SK-N-SH treated with all-trans-retinoic acid at 6 μM for 48 hours (cell line): ENCODE measurements around the gene ANKRD30A.

ENCODE experiments used
- BACH2 ChIP-seq: fragments of 250-450 bp; sonication (Bioruptor Pico); IDR thresholded peaks from 2 replicates; pipeline ENCODE4 v1.9.0; 2021; ENCODE audit warnings: mild to moderate bottlenecking, borderline replicate concordance
- ESRRG ChIP-seq: fragments of 250-450 bp; sonication (Bioruptor Pico); IDR thresholded peaks from 2 replicates; pipeline ENCODE4 v1.6.1; 2021; ENCODE audit warnings: mild to moderate bottlenecking
- PPARA ChIP-seq: fragments of 250-450 bp; sonication (Bioruptor Pico); IDR thresholded peaks from 2 replicates; pipeline ENCODE4 v1.5.0; 2020; ENCODE audit warnings: mild to moderate bottlenecking, borderline replicate concordance
- SNAI2 ChIP-seq: fragments of 250-450 bp; sonication (Bioruptor Pico); IDR thresholded peaks from 2 replicates; pipeline ENCODE4 v1.5.0; 2020; ENCODE audit warnings: mild to moderate bottlenecking, moderate library complexity
- ZFP30 ChIP-seq: fragments of 450-650 bp; formaldehyde crosslinking; IDR thresholded peaks from 2 replicates; pipeline ENCODE4 v1.5.0; 2022; ENCODE audit warnings: mild to moderate bottlenecking, moderate library complexity

GRCh38 chr10:37124532-37124931 lies 866 bp upstream of the ANKRD30A start:
- no peak for TF ChIP-seq ZFP30 (CRISPR knock-in tag)
- TF ChIP-seq SNAI2 (CRISPR knock-in tag), result no peak
- no peak for TF ChIP-seq ESRRG (CRISPR knock-in tag)
- TF ChIP-seq BACH2 (CRISPR knock-in tag), result no peak
- no peak for TF ChIP-seq PPARA (CRISPR knock-in tag)
